ENCODE results near the gene CATSPER1. TPM values are rescaled to one million over a fixed set of nuclear protein-coding genes. Genes with fewer than 3 reads are reported as not detected.

The CATSPER1 gene
- total and polyA plus RNA-seq, 2 of the 13 experiments (the other 11 are each of a cell fraction or from before 2014, with no cell fraction given) = 0.17 TPM; not detected in 1

GRCh38 chr11:65988791-65989592 lies 37.3 kb downstream of the CATSPER1 start (continued):
- TF ChIP-seq SUZ12 (IDR thresholded peaks at IDR 0.05; ENCODE audit: low read depth, low read length) = no peak
- no peak for TF ChIP-seq LRRFIP1 (CRISPR knock-in tag; conservative IDR thresholded peaks at IDR 0.05)
- no peak for TF ChIP-seq ARNT (IDR thresholded peaks at IDR 0.05)
- TF ChIP-seq ZNF326 (CRISPR knock-in tag; IDR thresholded peaks at IDR 0.05; ENCODE audit: borderline replicate concordance) = no peak
- no peak for TF ChIP-seq ZNF10 (CRISPR knock-in tag; IDR thresholded peaks at IDR 0.05; ENCODE audit: borderline replicate concordance, low read depth)
- TF ChIP-seq FOXK2 (IDR thresholded peaks at IDR 0.05) = no peak
- TF ChIP-seq GABPB1 (CRISPR knock-in tag; IDR thresholded peaks at IDR 0.05) = peak; percentile 16; the same call in 1 of the 2 replicates
- TF ChIP-seq SMAD3 (CRISPR knock-in tag; IDR thresholded peaks at IDR 0.05) = peak; percentile 72; the same call in 1 of the 2 replicates
- no peak for TF ChIP-seq ZNF280D (CRISPR knock-in tag; IDR thresholded peaks at IDR 0.05)
- no peak for TF ChIP-seq RERE (CRISPR knock-in tag; IDR thresholded peaks at IDR 0.05; ENCODE audit: low read depth)
- TF ChIP-seq ZNF512B (CRISPR knock-in tag; IDR thresholded peaks at IDR 0.05; ENCODE audit: borderline replicate concordance) = no peak
- no peak for TF ChIP-seq RBAK (CRISPR knock-in tag; IDR thresholded peaks at IDR 0.05)
